ENCODE measurements around the gene FAM89A. TPM values are rescaled to one million over a fixed set of nuclear protein-coding genes. Genes with fewer than 3 reads are reported as not detected.
"Not testable (repeated sequence)": the region's sequence is repeated elsewhere in the genome, so short reads cannot be mapped to it uniquely, and the experiment has no call there.

FAM89A gene
- total RNA-seq, 1 experiment from 2014 or later, result 0.24 TPM

DNA sequence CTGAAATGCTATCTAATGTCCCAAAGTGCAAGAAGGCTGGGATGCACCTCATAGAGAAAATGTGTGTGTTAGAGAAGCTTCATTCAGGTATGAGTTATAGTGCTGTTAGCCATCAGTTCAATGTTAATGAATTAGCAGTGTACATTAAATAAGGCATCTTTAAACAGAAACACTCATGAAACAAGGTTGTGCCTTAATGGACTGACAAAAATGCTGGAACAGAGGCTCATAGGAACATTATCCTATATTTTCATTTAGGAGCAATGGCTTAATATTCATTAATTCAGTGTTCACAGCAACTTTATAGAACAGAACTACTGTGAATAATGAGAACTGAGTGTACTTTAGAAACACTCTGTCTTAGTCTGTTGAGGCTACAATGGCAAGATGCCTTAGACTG is 15.2 kb upstream of the FAM89A start:
- no peak for TF ChIP-seq EZH2 (IDR thresholded peaks at IDR 0.05; ENCODE audit: low read depth)
- TF ChIP-seq, protein P1, sequence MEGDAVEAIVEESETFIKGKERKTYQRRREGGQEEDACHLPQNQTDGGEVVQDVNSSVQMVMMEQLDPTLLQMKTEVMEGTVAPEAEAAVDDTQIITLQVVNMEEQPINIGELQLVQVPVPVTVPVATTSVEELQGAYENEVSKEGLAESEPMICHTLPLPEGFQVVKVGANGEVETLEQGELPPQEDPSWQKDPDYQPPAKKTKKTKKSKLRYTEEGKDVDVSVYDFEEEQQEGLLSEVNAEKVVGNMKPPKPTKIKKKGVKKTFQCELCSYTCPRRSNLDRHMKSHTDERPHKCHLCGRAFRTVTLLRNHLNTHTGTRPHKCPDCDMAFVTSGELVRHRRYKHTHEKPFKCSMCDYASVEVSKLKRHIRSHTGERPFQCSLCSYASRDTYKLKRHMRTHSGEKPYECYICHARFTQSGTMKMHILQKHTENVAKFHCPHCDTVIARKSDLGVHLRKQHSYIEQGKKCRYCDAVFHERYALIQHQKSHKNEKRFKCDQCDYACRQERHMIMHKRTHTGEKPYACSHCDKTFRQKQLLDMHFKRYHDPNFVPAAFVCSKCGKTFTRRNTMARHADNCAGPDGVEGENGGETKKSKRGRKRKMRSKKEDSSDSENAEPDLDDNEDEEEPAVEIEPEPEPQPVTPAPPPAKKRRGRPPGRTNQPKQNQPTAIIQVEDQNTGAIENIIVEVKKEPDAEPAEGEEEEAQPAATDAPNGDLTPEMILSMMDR (conservative IDR thresholded peaks at IDR 0.05), result no peak
- no peak for DNase-seq
- BruUV-seq (replicated peaks), result no TSS peak
- H2AFZ ChIP-seq, result no peak overlapping the region
- intact Hi-C loops (cut with micrococcal nuclease; ENCODE audit: unreplicated experiment), result no loop called here
- no peaks in the 10 kb centered on the region for H3K79me2 ChIP-seq (ENCODE audit: low read depth)
- H3K4me1 ChIP-seq (replicated peaks; ENCODE audit: insufficient read depth), result no peaks in the 10 kb centered on the region
- no peak overlapping the region for H3K4me3 ChIP-seq
- H3K9me3 ChIP-seq (ENCODE audit: insufficient read depth, low read depth), result no peaks in the 10 kb centered on the region
- H3K27me3 ChIP-seq (ENCODE audit: insufficient read depth, low read depth), result 0 out of 2 replicates have a peak, but pooled peaks cover 10% of the 10 kb centered on the region
- H3K9me2 ChIP-seq (ENCODE audit: insufficient read depth), result no peaks in the 10 kb centered on the region; the same call in 1 of the 2 replicates
- H3K27ac ChIP-seq, result no peak overlapping the region
- ChIA-PET CTCF (no interaction called here), POLR2A (ENCODE audit: unreplicated experiment) (no interaction called here)
- H3K36me3 ChIP-seq (ENCODE audit: low read depth), result no peaks in the 10 kb centered on the region
- no peak overlapping the region for H3K4me2 ChIP-seq
- no peaks in the 10 kb centered on the region for H4K20me1 ChIP-seq (ENCODE audit: insufficient read depth)
- H3F3A ChIP-seq (ENCODE audit: insufficient read depth, low read depth), result no peaks in the 10 kb centered on the region

DNA sequence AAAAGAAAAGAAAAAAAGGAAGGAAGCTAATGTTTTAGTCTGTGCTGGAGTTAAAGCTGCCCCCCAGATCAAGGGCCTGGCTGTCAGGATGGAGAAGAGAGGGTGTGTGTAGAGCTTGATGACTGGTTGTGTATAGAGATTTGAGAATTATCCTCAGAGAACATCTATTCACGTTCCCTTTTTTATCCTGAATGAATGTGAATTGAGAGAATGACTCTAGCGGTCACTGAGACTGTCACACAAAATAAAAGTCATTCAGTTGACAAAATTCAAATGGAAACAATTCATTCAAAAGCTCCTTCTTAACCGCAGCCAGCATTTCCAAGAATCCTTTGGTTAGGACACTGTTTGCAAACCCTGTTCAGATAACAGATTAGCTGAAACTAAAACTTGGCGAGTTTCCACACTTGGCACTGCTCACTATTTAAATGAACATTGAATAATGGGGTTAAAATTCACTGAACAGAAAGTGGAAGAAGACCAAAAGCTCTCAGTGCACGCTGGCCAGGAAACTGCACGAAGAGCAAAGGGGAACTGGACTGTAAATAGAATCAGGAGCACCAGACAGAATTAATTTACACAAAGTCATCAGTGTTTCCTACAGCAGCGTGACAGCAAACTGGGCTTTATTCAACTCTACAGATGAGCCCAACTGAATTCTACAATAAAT is 13.6 kb upstream of the FAM89A start:
- BruUV-seq (replicated peaks), result no TSS peak
- H3K4me2 ChIP-seq, result no peak overlapping the region

DNA sequence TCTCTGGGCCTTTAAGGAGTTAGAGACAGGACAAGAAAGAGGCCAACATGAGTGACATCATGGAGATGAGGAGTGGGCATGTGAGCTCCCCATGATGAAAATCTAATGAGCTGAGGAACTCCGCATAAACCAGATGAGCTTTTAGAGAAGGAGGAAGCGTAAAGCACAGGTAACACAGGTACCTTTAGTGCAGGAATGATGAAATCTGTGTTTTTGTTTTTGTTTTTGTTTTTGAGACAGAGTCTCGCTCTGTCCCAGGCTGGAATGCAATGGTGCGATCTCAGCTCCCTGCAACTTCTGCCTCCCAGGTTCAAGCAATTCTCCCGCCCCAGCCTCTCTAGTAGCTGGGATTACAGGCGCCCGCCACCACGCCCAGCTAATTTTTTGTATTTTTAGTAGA is 12.7 kb upstream of the FAM89A start:
- H3K4me2 ChIP-seq, result no peak overlapping the region
- TF ChIP-seq EZH2 (IDR thresholded peaks at IDR 0.05; ENCODE audit: low read depth), result no peak
- TF ChIP-seq, protein P1 (conservative IDR thresholded peaks at IDR 0.05), result no peak
- H3F3A ChIP-seq (ENCODE audit: insufficient read depth, low read depth), result no peaks in the 10 kb centered on the region
- no peak overlapping the region for H3K4me3 ChIP-seq
- no peaks in the 10 kb centered on the region for H3K9me3 ChIP-seq (ENCODE audit: insufficient read depth, low read depth)
- intact Hi-C loops (cut with micrococcal nuclease; ENCODE audit: unreplicated experiment), result no loop called here
- H4K20me1 ChIP-seq (ENCODE audit: insufficient read depth), result no peaks in the 10 kb centered on the region
- ChIA-PET POLR2A (ENCODE audit: unreplicated experiment) (no interaction called here), CTCF (no interaction called here)
- no peak overlapping the region for H3K27ac ChIP-seq
- no peaks in the 10 kb centered on the region for H3K36me3 ChIP-seq (ENCODE audit: low read depth)
- H3K9me2 ChIP-seq (ENCODE audit: insufficient read depth), result no peaks in the 10 kb centered on the region; the same call in 1 of the 2 replicates
- no TSS peak for BruUV-seq (replicated peaks)
- H3K4me1 ChIP-seq (replicated peaks; ENCODE audit: insufficient read depth), result no peaks in the 10 kb centered on the region
- H3K27me3 ChIP-seq (ENCODE audit: insufficient read depth, low read depth), result peaks cover 11% of the 10 kb centered on the region
- no peak for DNase-seq
- H2AFZ ChIP-seq, result no peak overlapping the region
- H3K79me2 ChIP-seq (ENCODE audit: low read depth), result no peaks in the 10 kb centered on the region

More for the DNA sequence above, 13.6 kb upstream of the FAM89A start:
- Histone ChIP-seq H3F3A (ENCODE audit: insufficient read depth, low read depth) (no peaks in the 10 kb centered on the region), H2AFZ (no peak overlapping the region), H3K4me3 (no peak overlapping the region), H3K79me2 (ENCODE audit: low read depth) (no peaks in the 10 kb centered on the region), H4K20me1 (ENCODE audit: insufficient read depth) (no peaks in the 10 kb centered on the region), H3K9me3 (ENCODE audit: insufficient read depth, low read depth) (no peaks in the 10 kb centered on the region), H3K27ac (no peak overlapping the region), H3K4me1 (replicated peaks; ENCODE audit: insufficient read depth) (no peaks in the 10 kb centered on the region), H3K36me3 (ENCODE audit: low read depth) (no peaks in the 10 kb centered on the region), H3K27me3 (ENCODE audit: insufficient read depth, low read depth) (peaks cover 10% of the 10 kb centered on the region; the same call in 1 of the 2 replicates), H3K9me2 (ENCODE audit: insufficient read depth) (no peaks in the 10 kb centered on the region; the same call in 1 of the 2 replicates)
- ChIA-PET POLR2A (ENCODE audit: unreplicated experiment) (no interaction called here), CTCF (no interaction called here)
- no peak for TF ChIP-seq EZH2 (IDR thresholded peaks at IDR 0.05; ENCODE audit: low read depth)
- TF ChIP-seq, protein P1 (conservative IDR thresholded peaks at IDR 0.05), result no peak
- intact Hi-C loops (cut with micrococcal nuclease; ENCODE audit: unreplicated experiment), result no loop called here
- DNase-seq, result no peak

DNA sequence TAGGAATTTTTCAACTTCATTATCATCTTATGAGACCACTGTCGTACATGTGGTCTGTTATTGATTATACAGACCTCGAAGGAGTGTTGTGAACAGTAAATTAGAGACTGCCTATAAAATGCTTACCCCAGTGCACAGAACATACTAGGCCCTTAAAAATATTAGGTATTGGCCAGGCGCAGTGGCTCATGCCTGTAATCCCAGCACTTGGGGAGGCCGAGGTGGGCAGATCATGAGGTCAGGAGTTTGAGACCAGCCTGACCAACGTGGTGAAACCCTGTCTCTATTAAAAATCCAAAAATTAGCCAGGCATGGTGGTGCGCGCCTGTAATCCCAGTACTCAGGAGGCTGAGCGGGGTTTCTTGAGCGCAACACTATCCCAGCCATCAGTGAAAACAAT is 10.9 kb upstream of the FAM89A start:
- H3K36me3 ChIP-seq (ENCODE audit: low read depth); H3K9me2 ChIP-seq (ENCODE audit: insufficient read depth); H4K20me1 ChIP-seq (ENCODE audit: insufficient read depth); POLR2A ChIA-PET (ENCODE audit: unreplicated experiment); intact Hi-C loops (cut with micrococcal nuclease; ENCODE audit: unreplicated experiment); H3K79me2 ChIP-seq (ENCODE audit: low read depth); DNase-seq; H3K4me2 ChIP-seq; H3K27ac ChIP-seq; H3K4me1 ChIP-seq (replicated peaks; ENCODE audit: insufficient read depth); BruUV-seq (replicated peaks); H3K4me3 ChIP-seq; H2AFZ ChIP-seq; H3F3A ChIP-seq (ENCODE audit: insufficient read depth, low read depth); CTCF ChIA-PET; H3K9me3 ChIP-seq (ENCODE audit: insufficient read depth, low read depth): not testable (repeated sequence)
- H3K27me3 ChIP-seq (ENCODE audit: insufficient read depth, low read depth), result peaks cover 15% of the 10 kb centered on the region
